HG02588 (cell line): ENCODE measurements around the gene TMPRSS11F.
"Not testable (repeated sequence)": the region's sequence is repeated elsewhere in the genome, so short reads cannot be mapped to it uniquely, and the experiment has no call there.

ENCODE experiments used
- ATAC-seq: cut with Tn5 transposase; IDR thresholded peaks from one replicate; pipeline ENCODE4 v1.9.1; 2021; ENCODE audit warnings: mild to moderate bottlenecking, moderate library complexity; ENCODE audit not compliant: unreplicated experiment

Gene TMPRSS11F

GRCh38 chr4:68129793-68130192, at the start of gene TMPRSS11F:
Gene TMPRSS11F, minus strand, starts transcription at chr4:68129869. Its CDS starts 49 bp downstream, at chr4:68129820.
- no peak for ATAC-seq

- no peak for ATAC-seq
Measured at GRCh38 chr4:68176904-68177303, 47.2 kb upstream of the TMPRSS11F start.

GRCh38 chr4:68176500-68176899, 46.8 kb upstream of the TMPRSS11F start:
- ATAC-seq: no peak

GRCh38 chr4:68175562-68176155, 46.0 kb upstream of the TMPRSS11F start:
- ATAC-seq: peak; percentile 80

GRCh38 chr4:68174389-68174788, 44.7 kb upstream of the TMPRSS11F start:
- not testable (repeated sequence) for ATAC-seq

- ATAC-seq: not testable (repeated sequence)
Measured at GRCh38 chr4:68172147-68172546, 42.5 kb upstream of the TMPRSS11F start.

- ATAC-seq: no peak
Measured at GRCh38 chr4:68167706-68168105, 38.0 kb upstream of the TMPRSS11F start.

- ATAC-seq: no peak
Measured at GRCh38 chr4:68167166-68167565, 37.5 kb upstream of the TMPRSS11F start.

GRCh38 chr4:68163754-68164153, 34.1 kb upstream of the TMPRSS11F start:
- no peak for ATAC-seq

GRCh38 chr4:68162196-68162595, 32.5 kb upstream of the TMPRSS11F start:
- ATAC-seq: no peak

GRCh38 chr4:68152411-68152810, 22.7 kb upstream of the TMPRSS11F start:
- ATAC-seq: no peak

- no peak for ATAC-seq
Measured at GRCh38 chr4:68148800-68149685, 19.4 kb upstream of the TMPRSS11F start.

- no peak for ATAC-seq
Measured at GRCh38 chr4:68147079-68147478, 17.4 kb upstream of the TMPRSS11F start.

- ATAC-seq: no peak
Measured at GRCh38 chr4:68145261-68145660, 15.6 kb upstream of the TMPRSS11F start.

GRCh38 chr4:68141852-68142251, 12.2 kb upstream of the TMPRSS11F start:
- no peak for ATAC-seq

- ATAC-seq: no peak
Measured at GRCh38 chr4:68132342-68132741, 2.7 kb upstream of the TMPRSS11F start.

GRCh38 chr4:68124262-68124661, 5.4 kb downstream of the TMPRSS11F start:
- ATAC-seq: no peak

- ATAC-seq: no peak
Measured at GRCh38 chr4:68123525-68123924, 6.1 kb downstream of the TMPRSS11F start.

GRCh38 chr4:68119921-68120320, 9.7 kb downstream of the TMPRSS11F start:
- ATAC-seq: no peak

GRCh38 chr4:68110441-68110840, 19.2 kb downstream of the TMPRSS11F start:
- no peak for ATAC-seq

GRCh38 chr4:68109868-68110267, 19.8 kb downstream of the TMPRSS11F start:
- ATAC-seq: no peak

GRCh38 chr4:68082758-68083157, 46.9 kb downstream of the TMPRSS11F start:
- ATAC-seq: no peak
